HG03060 (cell line): ENCODE data around the gene NNMT.
"Not testable (repeated sequence)": the region's sequence is repeated elsewhere in the genome, so short reads cannot be mapped to it uniquely, and the experiment has no call there.

Experiments
- ATAC-seq: cut with Tn5 transposase; IDR thresholded peaks from one replicate; pipeline ENCODE4 v1.9.1; 2021; ENCODE audit warnings: low read depth, moderate number of reproducible peaks; ENCODE audit not compliant: unreplicated experiment

Gene NNMT

DNA sequence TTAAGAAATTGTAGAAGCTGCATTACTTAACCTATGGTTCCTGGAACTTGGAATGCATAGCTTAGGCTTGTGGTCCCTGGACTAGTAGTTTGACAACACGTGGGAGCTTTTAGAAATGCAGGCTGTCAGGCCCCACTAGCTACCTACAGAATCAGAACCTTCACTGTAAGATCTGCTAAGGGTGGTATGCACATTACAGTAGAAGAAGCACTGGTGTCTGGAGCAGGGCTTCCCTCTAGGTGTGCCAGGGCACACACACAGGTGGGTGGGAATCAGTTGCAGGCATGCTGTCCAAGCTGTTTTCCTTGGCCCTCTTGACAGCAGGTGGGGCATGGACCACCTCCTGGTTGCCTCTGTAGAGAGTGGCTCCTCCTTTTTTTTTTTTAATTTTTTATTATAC, 8.8 kb downstream of the NNMT start:
- no peak for ATAC-seq

DNA sequence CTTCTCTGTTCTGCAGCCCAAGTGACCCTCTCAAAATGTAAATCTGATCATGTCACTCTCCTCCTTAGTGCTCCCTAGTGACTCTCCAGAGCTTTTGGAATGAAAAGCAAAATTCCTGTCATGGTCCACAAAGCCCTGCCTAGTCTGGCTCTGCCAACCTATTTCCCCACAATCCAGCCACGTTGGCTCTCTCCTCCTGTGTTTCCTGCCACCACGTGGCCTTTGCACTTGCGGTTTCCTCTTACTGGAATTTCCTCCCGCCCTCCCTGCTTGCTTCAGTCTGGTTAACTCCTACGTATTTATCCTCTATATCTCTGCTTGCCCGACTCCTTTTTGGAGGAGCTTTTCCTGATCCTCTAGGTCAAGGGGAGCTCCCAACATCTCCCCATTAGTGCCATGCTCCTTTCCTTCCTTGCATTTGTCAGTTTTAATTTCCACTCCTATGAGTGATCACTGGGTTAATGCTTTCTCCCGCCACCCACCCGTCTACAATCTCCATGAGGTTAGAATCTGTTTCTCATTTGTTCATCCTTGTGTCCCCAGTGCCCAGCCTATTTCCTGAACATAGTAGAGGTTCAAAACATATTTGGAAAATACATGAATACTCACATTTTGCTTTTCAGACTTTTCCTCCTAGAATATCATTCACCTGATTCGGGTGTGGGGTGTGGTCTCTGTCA, 11.5 kb downstream of the NNMT start:
- no peak for ATAC-seq

DNA sequence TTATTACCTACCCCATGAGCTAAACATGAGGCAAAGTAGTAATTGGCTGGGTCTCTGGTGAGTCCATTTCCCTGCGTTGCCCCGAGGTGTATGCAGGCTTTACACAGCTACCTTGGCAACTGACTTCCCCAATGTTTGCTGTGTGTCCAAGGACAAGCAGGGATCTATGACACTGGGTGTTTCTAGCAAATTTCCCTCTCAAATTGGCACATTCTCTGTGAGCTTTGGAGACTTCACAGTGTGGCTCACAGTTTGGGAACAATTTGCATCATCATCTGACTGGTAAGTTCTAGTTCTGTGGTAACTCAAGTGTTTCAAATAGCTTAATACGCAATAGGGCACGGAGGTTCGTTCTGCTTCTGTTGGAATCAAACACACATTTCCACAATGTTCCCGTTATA, 12.5 kb downstream of the NNMT start:
- ATAC-seq: no peak

DNA sequence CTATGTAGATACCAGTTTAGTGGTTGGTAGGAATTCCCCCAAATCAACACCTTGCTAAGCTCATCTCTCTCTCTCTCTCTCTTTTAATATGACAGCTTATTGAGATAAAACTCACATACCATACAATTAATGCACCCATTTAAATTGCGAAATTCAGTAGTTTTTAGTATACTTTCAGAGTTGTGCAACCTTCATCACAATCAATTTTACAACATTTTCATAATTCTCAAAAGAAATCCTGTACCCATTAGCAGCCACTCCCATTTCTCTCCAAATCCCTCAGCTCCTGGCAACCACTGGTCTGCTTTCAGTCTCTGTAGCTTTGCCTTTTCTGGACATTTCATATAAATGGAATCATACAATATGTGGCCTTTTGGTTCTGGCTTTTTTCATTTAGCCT, 13.3 kb downstream of the NNMT start:
- ATAC-seq: no peak

DNA sequence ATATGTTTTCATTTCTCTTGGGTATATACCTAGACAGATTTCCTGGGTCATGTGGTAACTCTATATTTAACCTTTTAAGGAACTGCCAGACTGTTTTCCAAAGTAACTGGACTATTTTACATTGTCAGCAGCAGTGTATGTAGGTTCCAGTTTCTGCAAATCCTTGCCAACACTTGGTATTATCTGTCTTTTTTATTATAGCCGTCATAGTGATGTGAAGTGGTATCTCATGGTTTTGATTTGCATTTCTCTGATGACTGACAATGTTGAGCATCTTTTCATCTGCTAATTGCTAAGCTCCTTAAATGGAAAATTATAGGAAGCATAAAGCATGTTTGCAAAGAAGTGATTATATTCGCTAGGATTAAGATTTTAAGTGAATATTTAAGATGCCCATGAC, 13.9 kb downstream of the NNMT start:
- no peak for ATAC-seq

DNA sequence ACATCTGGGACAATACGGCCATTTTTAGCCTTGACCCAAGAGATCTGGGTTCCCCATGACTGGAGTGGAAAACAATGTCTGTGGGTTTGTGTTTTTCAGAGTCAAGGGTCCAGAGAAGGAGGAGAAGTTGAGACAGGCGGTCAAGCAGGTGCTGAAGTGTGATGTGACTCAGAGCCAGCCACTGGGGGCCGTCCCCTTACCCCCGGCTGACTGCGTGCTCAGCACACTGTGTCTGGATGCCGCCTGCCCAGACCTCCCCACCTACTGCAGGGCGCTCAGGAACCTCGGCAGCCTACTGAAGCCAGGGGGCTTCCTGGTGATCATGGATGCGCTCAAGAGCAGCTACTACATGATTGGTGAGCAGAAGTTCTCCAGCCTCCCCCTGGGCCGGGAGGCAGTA, 15.7 kb downstream of the NNMT start:
- ATAC-seq: no peak

DNA sequence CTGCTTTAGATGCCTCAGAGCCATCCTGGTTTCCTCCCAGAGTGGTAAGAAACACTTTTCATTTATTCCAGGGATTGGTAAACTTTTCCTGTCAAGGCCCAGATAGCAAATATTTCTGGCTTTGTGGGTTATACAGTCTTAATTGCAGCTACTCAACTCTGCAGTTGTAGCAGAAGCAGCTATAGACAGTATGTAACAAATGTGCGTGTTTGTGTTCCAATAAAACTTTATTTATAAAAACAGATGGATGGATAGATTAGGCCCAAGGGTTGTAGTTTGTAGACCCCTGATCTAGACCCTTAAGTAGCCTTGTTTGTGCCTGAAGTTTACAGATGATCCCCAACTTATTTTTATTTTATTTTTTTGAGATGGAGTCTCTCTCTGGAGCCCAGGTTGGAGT, 17.9 kb downstream of the NNMT start:
- ATAC-seq: no peak

DNA sequence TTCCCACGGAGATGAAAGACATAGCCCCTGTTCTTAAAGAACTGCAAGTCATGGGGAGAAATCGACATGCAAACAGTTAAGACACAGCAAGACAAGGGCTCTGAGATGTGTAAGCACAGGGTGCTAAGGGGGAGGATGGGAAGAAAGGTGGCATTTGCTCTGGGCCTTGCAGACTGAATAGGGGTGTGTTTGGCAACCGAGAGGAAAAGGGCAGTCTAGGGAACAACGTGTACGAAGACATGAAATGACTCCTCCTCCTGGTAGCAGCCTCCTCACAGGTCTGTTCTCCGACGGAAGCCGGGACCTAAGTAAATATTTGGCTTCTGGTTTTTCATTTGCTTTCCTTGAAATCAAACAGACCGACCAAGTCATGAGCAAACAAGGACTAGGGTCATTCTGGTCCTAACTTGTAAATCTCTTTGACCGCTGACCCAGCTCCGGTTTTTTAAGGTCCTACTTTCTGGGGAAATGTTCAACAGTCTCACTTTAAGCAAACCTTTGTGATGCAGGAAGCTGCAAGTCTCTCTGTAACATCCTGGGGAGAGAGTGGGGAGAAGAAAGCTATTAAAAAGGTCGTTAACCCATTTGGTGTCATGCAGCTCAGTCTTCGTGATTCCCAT, 19.7 kb downstream of the NNMT start:
- no peak for ATAC-seq

DNA sequence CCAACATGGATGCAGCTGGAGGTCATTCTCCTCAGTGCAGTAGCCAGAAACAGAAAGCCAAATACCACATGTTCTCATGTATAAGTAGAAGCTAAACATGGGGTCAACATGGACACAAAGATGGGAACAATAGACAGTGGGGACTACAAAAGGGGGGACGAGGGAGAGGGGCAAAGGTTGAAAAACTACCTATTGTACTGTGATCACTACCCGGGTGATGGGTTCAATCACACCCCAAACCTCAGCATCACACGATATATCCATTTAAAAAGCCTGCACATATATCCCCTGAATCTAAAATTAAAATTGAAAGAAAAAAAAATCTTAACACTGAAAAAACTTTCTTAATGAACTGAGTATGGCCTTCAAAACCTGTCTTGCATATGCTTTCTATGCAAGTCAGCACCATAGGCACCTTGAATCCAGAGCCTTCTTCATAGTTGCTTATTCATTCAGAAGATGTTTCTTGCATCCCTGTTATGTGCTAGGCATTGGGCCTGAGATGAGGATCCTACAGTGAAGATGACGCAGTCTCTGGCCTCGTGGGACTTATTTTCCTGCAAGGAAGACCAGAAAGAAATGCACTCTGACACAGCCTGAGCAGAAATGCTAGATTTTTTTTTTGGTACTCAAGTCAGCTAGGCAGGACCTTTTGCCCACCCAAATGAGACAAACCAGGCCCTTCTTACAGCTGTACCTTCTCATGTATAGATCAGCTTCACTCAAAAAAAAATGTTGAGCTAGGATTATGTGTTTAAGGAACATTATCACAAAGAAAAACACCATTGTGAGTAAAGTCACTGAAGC, 21.0 kb downstream of the NNMT start:
- no peak for ATAC-seq

DNA sequence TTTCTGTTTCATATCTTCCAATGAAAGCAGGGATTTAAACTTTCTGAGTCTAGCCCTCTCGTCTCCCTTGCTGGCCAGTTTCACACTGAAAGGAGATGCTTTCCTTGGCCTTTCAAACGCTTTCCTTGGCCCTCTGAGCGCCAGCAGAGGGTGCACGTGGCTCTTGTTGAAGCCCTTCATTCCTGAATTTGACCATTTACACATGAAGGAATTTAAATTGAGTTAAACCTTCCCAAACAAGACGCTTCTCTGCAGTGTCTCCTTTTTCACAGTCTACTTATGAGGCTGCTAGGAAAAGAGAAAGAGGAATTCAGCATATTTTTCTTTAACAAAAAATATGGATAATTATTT, 21.6 kb downstream of the NNMT start:
- no peak for ATAC-seq

DNA sequence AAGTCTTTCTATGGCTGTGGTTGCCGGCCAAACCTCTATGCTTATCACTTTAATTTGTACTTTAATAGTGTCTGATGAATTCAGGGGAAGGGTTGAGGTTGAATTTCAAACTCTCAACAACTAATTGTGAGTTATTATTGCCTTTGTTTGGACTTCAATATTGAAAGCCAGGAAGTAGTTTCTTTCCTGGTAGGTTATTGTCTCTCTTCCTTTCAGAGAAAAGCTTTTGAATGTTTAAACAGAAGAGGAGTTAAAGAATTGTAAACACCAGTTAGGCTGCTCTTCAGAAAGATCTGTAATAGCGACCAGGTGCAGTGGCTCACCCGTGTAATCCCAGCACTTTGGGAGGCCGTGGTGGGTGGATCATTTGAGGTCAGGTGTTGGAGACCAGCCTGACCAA, 22.2 kb downstream of the NNMT start:
- ATAC-seq: no peak

DNA sequence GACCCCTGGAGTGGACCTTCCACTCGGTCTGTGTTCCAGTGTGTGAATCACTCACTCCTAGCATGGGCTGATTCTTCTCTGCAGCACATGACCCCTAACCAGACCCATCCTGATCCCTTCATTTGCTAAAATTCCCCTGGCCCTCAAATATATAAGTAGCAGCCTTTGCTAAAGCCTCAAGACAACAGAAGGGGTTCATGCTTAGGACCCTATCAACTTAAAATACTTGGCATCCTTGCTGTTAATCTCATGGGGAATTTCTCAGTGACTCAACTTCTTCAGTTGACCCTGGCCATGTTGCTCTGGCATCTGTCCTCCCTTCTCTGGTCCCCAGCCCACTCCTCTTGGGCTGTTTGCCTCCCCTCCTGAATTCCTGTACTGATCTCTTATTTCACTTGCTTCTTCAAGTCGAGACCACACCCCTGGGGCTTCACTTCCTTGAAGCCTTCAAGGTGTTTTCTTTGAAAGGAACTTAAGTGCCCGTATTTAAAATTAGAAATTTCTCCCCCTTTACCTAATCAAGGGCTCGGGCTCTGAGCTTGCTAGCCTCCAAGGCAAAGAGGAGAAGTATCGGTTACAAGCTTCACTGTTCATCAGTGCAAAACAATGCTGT, 23.6 kb downstream of the NNMT start:
- no peak for ATAC-seq

DNA sequence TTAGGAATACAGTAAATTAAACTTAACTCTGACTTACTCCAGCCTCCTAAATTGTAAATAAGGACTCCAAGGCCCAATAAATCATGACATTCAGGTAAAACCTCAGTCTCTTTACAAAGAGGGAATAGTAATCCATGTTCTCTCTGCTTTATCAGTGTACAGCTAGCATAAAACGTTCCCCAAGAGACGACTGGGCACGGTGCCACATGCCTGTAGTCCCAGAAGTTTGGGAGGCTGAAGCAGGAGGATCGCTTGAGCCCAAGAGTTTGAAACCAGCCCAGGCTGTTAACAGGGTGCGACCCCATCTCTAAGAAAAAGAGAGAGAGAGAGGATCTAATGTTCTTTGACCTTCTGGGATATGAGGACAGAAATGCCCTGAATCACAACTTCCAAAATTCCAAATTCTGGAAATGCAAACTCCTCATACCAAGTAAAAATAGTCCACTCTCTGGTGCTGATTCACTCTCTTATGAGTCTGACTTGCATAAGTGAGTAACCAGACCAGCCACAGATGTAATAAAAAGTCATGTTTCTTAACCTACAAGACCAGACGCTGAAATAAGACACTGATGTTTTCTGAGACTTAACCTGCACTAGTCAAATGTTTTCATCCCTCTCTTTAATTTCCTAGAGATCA, 25.5 kb downstream of the NNMT start:
- no peak for ATAC-seq

DNA sequence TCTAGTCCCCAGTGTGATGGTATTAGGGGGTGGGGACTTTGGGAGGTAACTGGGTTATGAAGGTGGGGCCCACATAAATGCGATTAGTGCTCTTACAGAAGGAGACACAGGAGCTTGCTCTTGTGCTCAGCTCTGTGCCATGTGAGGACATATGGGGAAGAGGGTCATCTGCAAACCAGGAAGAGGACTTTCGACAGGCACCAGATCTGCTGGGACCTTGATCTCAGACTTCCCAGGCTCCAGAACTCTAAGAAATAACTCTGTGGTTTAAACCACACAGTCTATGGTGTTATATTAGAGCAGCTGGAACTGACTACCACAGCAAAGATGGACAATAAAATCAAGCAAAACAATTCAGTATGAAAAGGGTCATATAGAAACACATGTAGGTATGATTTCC, 26.7 kb downstream of the NNMT start:
- no peak for ATAC-seq

DNA sequence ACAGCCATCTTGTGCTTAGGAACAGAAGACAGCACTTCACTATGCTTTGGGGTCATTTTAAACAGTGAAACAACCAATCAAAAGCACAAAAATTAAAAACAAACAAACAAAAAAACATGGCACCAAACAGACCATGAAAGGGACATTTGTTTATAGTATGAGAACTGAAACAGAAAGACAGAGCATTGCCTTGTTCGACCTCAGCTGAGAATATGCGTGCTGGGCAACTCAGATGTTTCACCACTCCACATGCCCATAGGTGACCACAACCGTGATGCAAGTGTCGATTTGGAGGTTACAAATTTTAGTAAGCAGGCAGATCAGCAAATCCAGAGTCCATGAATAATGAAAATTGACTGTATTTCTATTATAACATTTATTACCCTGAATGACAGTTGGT, 30.0 kb downstream of the NNMT start:
- no peak for ATAC-seq

DNA sequence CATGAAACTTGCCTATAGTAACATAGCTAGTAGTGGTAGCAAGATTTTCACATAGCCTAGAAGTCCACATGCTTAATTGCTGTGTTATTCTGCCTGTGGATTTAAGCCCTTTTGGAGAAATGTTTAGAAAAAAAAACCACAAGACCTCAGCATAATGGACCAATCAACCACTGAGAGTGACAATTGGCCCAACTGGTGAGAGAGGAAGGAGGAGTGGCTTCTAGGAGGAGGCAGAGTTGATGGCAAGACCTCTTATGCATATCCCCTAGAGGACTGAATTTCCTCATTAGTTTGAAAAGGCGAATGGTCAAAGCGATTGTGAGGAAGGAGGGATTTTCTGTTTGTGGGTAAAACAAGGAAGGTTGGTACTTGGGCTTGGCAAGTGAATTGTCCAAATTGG, 30.6 kb downstream of the NNMT start:
- ATAC-seq: no peak

DNA sequence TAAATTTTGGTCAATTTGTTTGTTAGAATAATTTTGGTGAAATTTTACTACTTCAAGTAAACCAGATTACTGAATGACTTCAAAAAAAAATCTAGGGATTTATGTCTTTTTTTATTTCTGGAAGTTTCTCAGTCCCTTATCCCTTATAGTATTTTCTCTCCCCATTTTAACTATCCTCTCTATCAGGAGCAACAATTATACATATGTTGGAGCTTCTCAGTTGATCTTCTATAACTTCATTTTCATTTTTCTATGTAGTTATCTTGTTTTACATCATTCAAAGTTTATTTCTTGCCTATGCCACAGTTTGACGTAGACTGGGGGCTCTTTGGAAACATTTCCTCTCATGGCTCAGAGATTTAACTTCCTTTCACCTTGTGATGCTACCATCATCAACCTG, 34.2 kb downstream of the NNMT start:
- ATAC-seq: no peak

DNA sequence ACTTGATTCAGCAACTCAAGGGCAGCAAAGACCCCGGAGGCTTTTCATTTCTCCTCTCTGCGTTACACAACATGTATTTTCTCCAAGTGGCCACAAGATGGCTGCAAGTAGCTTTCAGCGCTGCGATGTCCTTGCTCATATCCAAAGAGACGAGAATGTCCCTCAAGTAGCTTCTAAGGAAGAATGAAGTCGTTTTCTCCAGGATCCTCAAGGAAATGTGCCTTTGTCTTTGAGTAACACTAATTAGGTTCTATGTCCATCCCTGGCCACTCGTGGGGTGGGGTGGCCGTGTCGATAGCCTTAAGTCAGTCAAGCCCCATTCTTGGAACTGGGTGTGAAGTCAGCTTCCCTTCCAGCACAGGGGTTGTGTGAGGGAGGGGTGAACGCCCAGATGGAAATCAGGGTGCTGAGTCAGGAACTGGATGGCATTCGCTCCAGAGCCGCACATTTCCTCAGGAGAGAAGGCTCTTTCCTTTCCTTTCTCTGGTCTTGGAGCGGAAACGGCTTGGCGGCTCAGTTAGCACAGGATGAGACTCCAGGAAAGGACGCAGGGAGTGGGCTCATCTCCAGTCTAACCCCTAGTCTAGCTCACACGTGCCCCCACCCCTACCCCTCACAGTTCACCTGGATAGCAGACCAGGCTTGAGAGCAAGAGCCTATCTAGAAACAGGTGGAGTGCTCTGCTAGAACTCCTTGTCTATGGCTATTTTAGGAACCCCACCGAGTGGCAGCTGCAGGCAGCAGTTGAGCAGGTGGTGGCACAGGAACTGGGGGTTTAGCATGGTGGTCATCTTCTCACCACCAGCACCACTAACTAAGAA, 44.3 kb downstream of the NNMT start:
- no peak for ATAC-seq

DNA sequence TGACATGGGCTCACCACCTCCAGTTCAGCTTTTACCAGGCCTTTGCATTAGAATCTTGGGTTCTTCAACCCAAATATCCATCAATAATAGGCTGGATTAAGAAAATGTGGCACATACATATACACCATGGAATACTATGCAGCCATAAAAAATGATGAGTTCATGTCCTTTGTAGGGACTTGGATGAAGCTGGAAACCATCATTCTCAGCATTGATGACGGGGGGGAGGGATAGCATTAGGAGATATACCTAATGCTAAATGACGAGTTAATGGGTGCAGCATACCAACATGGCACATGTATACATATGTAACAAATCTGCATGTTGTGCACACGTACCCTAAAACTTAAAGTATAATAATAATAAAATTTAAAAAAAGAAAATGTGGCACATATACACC, 45.5 kb downstream of the NNMT start:
- not testable (repeated sequence) for ATAC-seq

DNA sequence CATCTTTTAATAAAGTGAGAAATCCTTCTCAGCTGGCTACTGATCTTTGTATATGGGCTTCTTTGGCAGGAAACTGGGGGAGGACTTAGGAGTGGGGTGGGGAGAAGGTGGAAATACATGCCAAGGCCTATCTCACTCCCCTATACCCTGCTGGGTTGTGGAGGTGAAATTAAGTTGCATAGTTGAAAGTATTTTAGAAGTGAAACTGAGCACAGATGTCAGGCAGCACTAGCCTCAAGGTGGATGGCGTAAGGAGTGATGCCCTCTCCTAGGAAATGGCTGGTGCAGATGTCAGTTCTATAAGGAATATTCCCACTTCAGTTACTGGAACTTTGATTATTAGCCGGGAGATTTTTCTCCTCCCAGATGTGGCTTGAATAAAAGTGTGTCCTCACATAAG, 46.3 kb downstream of the NNMT start:
- ATAC-seq: no peak
